NCI-H345 treated with DMSO at 0.1 percent for 48 hours (cell line): Measurements from ENCODE around the gene P2RY2.
"Not testable (repeated sequence)": the region's sequence is repeated elsewhere in the genome, so short reads cannot be mapped to it uniquely, and the experiment has no call there.

Source experiments
- DNase-seq: peaks from one replicate; lab custom pipeline; 2025; ENCODE audit not compliant: unreplicated experiment; lab: John Stamatoyannopoulos, UW

The P2RY2 gene

DNA sequence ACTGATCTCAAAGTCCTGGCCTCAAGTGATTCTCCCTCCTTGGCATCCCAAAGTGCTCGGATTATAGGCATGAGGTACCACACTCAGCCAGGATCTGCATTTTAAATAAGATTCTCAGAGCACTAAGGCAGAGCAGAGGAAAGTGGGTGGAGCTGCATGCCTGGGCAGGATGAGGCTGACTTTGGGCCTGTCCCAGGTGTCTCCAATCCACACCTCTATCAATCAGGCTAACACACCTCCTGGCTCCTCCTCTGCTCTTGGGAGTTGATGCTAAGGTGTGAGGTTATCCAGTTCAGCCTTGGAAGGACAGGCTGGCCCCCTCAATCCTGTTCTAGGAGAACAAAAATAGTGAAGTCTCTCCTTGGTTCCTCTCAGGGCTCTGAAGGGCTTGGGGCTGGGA is 30.2 kb upstream of the P2RY2 start:
- DNase-seq, result no peak

DNA sequence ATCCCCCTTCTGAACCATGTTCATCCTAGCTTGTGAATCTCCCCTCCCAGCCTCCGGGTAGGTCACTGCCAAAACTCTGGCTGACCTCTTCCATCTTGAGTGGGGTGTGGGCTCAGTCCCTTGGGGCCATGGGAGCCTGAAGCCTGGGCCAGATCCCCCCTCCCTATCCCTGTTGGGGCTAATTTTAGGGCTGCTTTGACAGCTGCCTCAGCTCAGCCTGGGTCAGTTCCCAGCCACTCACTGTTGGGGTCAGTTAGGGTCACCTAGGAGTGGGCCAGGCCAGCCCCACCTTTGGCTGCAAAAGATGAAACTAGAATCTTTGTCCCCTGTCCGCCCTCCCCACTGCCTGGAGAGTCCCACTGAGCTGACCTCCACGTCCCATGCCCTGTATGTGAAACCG is 29.8 kb upstream of the P2RY2 start:
- no peak for DNase-seq

DNA sequence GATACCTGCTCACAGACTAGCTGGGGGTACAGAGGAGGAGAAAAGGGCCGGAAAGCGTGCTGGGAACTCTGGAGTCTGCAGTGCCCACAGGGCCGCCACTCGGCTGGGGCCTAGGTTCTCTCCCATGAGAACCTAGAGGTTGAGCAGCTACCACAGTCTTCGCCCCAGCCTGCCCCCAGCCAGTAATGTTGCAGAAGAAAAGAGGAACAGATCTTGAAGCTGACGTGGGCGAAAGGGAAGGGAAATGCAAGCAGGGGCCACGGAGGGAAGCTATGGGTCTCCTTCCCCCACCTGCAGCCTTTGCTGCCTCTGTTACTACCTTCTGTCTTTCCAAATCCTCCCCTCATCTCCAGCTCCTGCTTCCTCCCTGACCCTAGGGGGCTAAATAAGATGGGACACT is 28.8 kb upstream of the P2RY2 start:
- DNase-seq, result no peak

DNA sequence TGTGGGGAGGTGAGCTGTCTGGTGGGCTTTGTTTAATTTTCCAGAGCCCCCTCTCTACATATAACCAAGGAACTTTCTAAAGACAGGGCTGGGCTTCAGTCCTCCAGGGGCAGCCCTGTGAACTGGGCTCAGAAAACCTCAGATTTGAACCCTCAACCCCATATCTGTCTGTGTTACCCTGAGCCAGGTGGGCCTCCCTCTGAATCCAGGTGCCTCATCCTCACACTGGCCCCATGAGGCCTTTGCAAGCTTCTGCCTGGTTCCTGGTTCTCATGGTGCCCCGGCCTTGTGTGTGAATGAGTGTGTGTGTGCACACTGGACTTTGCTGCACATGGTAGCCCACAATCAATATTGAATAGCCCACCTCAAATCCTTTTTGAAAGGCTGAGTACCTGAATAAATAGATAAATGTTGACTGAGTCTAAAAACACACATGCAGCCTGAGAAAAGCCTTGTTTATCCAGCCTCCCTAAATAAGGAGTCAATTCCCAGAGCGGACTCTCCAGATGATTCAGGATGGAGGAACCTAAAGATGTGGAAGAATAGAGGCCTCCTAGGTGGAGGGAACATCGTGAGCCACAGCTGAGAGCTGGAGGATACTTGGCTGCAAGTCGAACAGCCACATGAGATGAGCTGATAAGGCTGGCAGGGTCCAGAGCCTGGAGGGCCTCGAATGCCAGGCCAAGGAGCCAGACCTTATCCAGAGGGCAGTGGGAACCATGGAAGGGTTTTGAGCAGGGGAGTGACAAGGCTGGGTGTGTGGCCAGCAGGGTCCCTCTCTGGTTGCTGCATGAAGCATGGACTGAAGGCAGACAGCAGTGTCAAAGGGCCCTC is 28.1 kb upstream of the P2RY2 start:
- no peak for DNase-seq

DNA sequence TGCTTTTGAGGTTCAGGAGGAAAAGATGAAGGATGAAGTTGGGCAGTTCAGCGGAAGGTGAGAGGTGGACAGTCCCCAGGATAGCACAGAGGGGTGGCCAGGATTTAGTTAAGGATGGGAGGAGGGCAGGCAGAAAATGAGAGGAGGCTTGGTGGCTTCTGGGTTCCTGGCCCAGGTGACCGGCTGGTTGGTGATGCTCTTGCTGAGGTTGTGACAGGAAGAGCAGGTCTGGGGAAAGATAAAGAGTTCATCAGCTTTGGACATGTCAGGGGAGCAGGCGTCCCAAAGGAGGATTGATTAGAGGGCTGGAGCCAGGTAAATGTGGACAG is 27.6 kb upstream of the P2RY2 start:
- DNase-seq, result no peak

- no peak for DNase-seq
These were observed 26.9 kb upstream of the P2RY2 start for GRCh38 chr11:73191151-73191550.

GRCh38 chr11:73192272-73192671 is 25.8 kb upstream of the P2RY2 start:
- DNase-seq, result no peak

DNA sequence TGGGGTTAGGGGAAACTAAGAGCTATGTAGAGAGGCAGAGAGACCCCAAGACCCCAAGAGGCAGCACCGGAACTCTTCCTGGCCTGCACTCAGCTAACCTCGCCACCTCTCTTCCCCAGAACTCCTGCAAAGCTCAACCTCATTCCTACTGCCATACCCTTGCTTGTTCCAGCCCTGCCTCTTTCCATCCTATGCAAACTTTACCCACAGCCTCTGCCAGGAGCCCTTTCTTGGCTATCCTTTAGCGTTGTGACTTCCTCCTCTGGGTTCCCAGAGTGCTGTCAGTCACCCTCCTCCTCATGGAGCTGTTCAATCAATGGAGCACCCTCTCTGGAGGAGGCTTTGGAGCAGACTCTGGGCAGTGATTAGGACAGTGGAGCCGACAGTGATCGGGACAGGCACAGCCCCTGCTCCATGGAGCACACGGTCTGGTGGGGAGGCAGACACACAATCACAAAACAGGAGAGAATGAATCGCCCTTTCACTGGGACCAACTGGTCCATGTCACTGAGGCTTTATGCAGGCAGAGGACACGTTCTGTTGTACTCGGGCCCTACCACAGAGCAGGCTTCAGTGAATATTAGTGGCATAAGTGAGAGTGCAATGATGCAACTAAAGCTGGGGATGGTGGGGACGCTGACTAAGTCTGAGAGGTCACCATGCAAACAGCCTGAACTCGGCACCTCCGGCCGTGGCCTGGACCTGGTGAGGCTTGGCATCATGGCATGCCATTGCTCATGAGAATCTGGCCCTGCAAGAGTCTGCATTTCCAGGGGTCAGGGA is 24.6 kb upstream of the P2RY2 start:
- DNase-seq, result no peak

DNA sequence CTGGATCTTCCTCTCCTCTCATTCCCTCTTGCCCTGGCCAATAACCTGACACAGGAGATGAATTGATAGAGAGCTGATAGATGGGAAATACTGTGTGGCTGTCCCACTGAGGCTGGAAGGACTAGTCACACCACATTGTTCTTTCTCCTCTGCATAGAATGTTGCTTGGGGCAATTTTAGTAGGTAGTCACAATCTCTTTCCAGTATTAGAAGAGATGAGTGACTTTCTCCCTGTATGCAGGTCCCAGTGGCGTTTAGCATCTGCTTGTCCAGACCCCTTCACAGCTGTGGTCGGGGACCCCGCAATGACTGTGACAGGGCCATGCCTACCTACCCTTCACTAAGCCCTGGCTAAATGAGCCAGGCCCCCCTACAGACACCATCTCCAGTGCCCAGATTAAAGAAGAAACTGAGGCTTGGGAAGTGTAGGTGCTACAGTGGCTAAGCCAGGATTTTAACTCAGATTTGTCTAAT is 24.0 kb upstream of the P2RY2 start:
- DNase-seq, result no peak

- no peak for DNase-seq
These were observed 23.5 kb upstream of the P2RY2 start for GRCh38 chr11:73194593-73194992.

DNA sequence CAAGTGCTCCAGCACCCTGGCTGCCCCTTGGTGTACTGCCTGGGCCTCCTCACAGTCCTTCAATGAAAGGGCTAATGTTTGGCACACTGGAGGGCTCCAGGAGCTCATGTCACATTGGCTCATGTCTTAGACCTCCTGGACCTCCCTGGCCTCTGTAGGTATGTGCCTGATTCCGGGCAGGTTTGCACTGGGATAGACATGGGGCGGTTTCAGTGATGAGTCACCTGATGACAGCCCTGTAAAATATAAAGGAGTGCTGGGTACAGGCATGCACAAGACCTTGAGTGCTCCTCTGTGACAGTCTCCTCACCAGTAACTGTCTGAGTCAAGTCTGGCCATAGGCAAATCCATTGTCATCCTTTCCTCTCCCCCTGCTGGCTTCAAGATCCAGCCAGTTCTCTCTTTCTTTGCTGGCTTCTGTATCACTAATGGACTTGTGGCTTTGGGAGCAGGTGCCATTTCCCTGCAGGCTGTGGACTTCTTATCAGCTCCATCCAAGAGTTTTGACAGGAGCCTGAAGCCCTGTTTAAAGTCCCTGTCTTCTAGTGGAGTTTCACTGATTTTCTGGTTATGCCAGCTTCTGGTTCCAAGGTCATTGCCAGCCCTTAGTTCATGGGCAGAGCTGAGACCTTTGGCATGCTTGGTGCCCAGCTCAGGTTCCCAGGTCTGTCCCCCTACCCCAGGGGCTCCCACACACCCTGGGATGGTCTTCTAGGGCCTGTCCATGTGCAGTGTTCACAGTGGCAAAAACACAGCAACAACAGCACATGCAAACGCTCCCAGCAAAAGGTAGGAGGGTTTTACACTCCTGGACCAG is 22.7 kb upstream of the P2RY2 start:
- no peak for DNase-seq

- DNase-seq, result no peak
These were observed 21.5 kb upstream of the P2RY2 start for GRCh38 chr11:73196576-73196975.

DNA sequence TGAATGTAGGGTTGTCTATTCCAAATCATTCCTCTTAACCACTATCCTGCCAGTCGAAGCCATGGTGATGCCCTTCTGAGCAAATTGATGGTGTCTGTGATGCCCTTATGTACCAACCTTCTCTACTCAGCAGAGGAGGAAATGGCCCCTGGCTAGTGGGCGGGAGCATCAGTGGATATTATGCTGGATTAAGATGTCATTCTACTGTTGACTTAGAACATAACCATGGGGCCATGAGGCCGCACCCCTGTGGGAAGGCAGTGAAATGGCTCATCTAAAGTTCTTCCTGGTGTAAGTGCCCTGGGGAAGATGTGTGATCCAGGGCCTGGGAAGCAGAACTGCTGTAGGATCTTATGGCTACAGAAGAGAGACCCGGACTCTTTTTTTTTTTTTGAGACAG is 20.7 kb upstream of the P2RY2 start:
- DNase-seq, result no peak

DNA sequence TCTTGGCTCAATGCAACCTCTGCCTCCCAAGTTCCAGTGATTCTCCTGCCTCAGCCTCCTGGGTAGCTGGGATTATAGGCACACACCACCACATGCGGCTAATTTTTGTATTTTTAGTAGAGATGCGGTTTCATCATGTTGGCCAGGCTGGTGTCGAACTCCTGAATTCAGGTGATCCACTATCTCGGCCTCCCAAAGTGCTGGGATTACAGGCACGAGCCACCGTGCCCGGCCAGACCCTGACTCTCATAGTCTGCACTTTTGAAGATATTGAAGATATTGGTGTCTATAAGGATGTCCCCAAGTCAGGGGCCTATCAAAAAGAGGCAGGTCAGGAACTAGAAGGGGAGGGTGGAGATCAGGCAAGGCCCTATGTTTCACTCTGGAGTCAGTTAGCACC is 20.3 kb upstream of the P2RY2 start:
- not testable (repeated sequence) for DNase-seq

DNA sequence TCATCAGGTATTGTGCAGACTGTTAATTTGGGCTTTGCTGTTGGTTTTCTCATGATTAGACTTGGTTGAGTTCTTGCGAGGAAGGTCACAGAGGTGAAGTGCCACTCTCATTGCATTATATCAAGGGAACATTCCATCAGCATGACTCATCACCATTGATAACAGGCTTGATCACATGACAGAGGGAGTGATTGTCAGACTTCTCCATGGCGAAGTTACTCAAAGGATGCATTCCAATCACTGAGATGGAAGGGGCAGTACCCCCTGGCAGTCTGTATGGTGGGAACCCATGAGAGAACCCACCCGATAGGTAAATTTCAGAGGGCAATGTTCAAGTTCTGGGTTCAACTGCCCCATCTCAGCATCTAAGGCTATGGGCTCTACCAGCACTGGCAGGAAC is 19.4 kb upstream of the P2RY2 start:
- no peak for DNase-seq

DNA sequence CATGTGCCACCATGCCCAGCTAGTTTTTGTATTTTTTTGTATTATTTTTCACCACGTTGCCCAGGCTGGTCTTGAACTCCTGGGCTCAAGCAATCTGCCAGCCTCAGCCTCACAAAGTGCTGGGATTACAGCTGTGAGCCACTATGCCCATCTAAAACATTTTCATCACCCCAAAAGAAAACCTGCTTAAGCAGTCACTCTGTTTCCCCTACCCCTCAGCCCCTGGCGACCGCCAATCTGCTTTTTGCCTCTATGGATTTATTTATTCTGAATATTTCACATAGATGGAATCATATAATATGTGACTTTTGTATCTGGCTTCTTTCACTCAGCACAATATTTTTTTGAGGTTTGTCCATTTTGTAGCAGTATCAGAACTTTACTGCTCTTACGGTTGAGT is 18.6 kb upstream of the P2RY2 start:
- no peak for DNase-seq

GRCh38 chr11:73200256-73200655 is 17.8 kb upstream of the P2RY2 start:
- no peak for DNase-seq

DNA sequence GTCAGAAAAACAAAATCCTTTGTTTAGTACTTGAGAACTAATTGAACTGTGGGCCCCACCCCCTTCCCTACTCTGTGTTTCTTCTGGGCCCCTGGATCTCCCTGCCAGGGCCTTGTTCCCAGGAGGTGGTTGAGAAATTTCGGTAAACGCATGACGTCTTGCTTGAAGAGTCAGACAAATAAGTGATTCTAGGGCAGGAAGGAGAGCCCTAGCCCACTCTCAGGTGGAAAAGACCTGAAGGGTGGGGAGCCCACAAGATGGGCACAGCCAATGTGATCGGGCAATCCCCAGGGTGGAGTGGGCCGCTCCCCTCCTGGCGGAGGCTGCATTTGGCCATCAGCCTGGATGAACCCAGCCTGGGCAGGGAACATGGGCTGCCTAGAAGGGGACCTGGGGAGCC is 16.8 kb upstream of the P2RY2 start:
- DNase-seq, result no peak

DNA sequence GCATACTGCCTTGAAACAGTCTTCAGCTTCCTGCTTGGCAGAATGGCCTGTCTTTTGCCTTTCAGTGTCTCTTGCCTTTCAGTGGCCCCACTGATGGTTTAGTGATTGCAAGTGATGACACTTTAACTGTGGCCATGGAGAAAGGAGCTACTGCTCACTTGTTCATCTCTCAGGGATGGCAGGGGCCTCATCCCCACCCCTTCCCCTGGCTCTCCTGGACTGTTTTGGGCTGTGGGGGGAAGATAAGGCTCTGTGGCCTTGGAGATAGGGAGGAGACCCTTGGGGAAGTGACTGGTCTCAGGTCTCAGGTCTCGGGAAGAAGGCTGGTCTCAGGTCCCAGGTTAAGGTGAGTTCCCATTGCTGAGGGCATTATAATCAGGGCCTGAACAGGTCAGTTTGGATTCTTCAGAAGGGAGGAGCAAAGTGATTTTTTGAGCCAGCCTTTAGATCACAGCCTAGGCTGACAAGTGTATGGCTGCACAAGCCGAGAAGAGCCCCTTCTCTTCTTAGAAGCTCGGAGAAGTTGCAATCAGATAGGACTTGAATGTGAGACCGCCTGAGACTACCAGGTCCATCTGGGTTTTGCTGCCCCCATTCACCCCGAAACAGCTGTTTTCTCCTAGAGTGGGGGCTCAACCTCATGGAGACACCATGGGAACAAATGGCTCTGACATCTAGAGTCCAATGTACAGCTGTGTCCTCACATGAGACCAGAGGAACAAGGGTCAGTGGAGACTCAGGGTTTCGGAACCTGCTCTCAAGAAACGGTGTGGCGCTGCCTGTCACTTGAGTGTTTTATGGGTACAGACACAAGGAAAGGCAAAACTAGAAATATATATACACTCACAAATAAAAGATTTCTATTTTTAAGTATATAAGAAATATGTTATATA is 15.9 kb upstream of the P2RY2 start:
- DNase-seq, result no peak

- no peak for DNase-seq
These were observed 14.8 kb upstream of the P2RY2 start for GRCh38 chr11:73203322-73203721.

DNA sequence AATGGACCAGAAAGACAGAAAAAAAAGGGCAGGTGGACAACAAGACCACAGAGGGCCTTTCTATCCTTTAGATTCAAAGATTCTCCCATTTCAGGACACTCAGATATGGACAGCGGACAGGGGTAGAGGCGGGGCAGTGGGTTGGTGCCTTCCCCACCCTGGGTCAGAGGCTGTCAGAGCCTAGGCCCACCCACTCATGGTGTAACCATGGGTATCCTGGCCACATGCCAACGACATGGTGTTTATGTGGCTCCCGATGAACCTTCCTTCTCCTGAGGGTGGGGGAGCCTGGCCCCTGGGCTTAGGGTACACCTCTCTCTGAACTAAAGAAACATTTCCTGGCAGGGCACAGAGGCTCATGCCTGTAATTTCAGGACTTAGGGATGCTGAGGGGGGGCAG is 14.3 kb upstream of the P2RY2 start:
- no peak for DNase-seq
